GM21528 (cell line): ENCODE results near the gene MSL3.
A peak's percentile ranks its signal among the peaks of the same experiment; 100 is the strongest.

Experiments
- ATAC-seq: cut with Tn5 transposase; IDR thresholded peaks from one replicate; pipeline ENCODE4 v1.9.1; 2021; ENCODE audit warnings: mild to moderate bottlenecking, moderate library complexity; ENCODE audit not compliant: unreplicated experiment, low FRiP score

Gene MSL3, protein sequence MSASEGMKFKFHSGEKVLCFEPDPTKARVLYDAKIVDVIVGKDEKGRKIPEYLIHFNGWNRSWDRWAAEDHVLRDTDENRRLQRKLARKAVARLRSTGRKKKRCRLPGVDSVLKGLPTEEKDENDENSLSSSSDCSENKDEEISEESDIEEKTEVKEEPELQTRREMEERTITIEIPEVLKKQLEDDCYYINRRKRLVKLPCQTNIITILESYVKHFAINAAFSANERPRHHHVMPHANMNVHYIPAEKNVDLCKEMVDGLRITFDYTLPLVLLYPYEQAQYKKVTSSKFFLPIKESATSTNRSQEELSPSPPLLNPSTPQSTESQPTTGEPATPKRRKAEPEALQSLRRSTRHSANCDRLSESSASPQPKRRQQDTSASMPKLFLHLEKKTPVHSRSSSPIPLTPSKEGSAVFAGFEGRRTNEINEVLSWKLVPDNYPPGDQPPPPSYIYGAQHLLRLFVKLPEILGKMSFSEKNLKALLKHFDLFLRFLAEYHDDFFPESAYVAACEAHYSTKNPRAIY

DNA sequence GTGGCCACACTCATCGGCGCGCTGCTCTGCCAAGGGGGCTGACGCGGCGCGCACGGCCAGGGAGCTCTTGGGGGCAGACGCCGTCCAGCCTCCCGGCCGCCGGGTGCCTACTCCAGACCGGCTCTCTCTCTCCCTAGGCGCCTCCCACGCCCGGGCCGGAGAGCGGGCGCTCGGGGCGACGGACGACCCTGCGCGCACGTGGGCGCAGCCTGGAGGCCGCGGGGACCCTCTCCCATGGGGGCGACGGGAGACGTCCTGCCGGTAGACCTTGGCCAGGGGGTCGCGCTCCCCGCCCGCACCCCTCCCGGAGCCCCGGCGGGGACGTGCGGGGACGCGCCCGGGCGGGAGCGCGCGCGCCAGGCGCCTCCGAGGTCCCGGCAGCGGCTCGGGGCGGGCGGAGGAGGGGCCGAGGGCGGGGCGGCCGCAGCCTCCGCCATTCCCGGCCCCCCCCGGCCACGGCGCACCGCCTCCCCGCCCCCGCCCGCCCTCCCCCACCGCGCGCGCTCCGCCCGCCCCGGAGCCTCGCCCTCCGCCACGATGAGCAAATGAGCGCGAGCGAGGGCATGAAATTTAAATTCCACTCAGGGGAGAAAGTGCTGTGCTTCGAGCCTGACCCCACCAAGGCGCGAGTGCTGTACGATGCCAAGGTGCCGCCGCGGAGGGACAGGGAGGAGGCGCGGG lies at the start of gene MSL3:
Gene MSL3 (plus strand): TSS at position 519 of the 681 bp plus-strand sequence. CDS start 27 bp downstream, at position 546.
- peak; percentile 44 for ATAC-seq

GRCh38 chrX:11722304-11722703 lies 35.7 kb upstream of the MSL3 start:
- no peak for ATAC-seq

GRCh38 chrX:11724122-11725017 lies 33.7 kb upstream of the MSL3 start:
- no peak for ATAC-seq

- ATAC-seq: no peak
These were observed 32.2 kb upstream of the MSL3 start for GRCh38 chrX:11725631-11726442.

- no peak for ATAC-seq
These were observed 29.5 kb upstream of the MSL3 start for GRCh38 chrX:11728556-11728955.

- no peak for ATAC-seq
These were observed 24.4 kb upstream of the MSL3 start for GRCh38 chrX:11733614-11734013.

- ATAC-seq: no peak
These were observed 18.3 kb upstream of the MSL3 start for GRCh38 chrX:11739776-11740175.

DNA sequence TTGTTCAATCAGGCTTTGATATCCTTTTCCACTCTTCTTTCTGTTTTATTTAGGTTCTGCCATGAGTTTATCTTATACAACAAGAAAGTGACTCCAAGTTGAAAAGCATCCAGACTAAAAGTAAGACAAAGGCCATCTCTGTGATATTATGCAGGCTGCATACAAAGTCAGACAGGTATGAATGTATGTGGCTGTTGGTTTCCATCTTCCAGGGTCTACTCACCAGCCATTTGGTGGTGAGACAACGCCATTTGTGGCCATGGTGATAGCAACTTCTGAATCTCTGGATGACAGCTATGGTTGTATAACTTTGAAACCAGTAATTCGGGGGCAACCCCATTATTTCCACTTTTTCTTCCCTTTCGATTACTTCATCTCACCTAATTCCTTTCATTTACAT lies 17.2 kb upstream of the MSL3 start:
- ATAC-seq: no peak

GRCh38 chrX:11741574-11741973 lies 16.5 kb upstream of the MSL3 start:
- ATAC-seq: no peak

GRCh38 chrX:11745881-11746280 lies 12.2 kb upstream of the MSL3 start:
- ATAC-seq: no peak

DNA sequence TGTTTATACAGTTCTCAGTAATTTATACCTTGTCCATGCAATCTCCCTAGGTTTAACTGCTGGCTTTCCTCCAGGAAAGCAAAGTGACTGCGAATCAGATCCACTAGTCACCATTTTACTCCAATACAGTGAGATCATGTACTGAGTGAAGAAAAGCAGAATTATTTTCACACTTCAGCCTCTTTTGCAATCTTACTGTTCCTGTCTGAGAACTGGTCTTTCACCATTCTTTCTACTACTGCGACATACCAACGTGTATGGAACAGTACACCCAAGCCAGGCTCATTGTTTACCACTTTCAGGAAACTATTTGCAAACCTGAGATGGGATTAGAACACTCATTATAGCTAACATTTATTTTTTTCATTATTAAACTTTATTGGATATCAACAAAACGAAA lies 8.0 kb upstream of the MSL3 start:
- ATAC-seq: no peak

DNA sequence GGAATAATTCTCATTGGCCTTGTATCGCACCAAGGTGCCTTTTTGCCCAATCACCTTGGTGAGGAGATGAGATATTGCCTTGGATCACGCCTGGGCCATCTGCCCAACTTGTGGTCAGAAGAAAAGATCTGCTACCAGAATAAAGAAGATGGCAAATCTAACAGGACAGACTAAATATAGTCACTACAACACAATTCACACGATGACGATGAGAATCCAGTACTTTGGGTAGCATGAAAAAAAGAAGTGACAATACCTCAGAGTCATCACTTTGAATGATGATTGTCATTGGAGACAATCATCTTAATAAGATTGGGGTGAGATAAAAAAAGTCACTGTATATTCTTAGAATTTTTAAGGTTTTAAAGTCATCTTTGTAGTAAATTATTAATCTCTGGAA lies 7.3 kb upstream of the MSL3 start:
- ATAC-seq: no peak

DNA sequence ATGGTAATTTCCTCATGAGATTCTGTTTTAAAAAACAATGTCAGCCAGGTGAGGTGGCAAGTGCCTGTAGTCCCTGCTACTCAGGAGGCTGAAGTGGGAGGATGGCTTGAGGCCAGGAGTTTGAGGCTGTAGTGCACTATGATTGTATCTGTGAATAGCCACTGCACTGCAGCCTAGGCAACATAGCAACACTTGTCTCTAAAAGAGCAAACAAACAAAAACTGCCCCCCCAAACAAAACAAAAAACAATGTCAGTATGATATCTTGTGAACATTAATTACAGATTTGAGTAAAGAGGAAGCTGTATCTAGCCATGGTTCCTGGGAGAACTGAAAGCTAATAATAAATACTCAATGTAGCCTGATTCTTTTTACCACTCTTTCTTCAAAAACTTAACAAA lies 6.8 kb upstream of the MSL3 start:
- no peak for ATAC-seq

- ATAC-seq: no peak
These were observed 4.4 kb upstream of the MSL3 start for GRCh38 chrX:11753668-11754067.

GRCh38 chrX:11754958-11755645 lies 2.9 kb upstream of the MSL3 start:
- ATAC-seq: no peak

DNA sequence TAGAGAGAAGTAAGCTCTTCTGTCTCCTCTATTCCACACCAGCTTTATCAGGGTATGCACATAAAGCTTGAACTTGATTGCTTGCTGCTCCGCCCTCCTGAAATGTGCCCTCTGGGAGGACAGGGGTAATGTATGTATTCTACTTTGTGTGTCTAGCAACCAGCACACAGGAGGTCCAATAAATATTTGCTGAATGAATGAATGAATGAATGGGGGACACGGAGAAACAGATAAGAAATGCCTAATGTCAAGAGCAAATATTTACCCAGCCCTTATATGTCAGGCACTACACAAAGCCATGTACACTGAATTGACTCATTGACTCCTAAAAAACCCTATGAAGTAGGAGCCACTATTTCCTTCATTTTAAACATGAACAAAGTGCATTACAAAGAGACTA lies 2.3 kb upstream of the MSL3 start:
- ATAC-seq: no peak

GRCh38 chrX:11756354-11757318 lies 1.4 kb upstream of the MSL3 start:
- ATAC-seq: no peak

DNA sequence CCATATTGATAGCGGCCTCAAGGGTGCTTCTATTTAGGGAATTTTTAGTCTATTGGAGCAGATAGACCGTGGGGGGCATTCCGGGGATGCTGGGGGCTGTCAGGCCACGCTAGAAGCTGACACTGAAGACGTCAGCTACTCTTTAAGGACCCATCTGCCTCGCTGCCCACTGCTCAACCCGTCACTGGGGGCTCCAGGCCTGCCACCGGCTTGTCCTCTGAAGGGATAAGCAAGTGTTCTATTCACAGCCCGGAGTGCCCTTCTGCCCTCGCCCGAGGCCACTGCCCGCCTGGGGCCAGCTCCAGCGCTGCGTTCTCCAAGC lies 679 bp upstream of the MSL3 start:
- ATAC-seq: peak; percentile 9
